MM.1S (cell line): ENCODE data around the gene PATJ.

Experiments
- EZH2 ChIP-seq: fragments of 300-600 bp; sonication (generic); optimal IDR thresholded peaks from 2 replicates; pipeline ENCODE3; 2017; ENCODE audit warnings: low read depth, mild to moderate bottlenecking, antibody characterized with exemption, low read length, mixed read lengths
- EZH2phosphoT487 ChIP-seq: fragments of 300-600 bp; sonication (generic); IDR thresholded peaks from 2 replicates; pipeline ENCODE4 v1.6.1; 2018; ENCODE audit warnings: antibody characterized with exemption, low read length
- TF ChIP-seq, protein P1 (sequence below): fragments of 300-600 bp; sonication (generic); IDR thresholded peaks from 2 replicates; pipeline ENCODE4 v1.5.1; 2016; ENCODE audit warnings: antibody characterized with exemption, low read length, mixed read lengths

DNA sequence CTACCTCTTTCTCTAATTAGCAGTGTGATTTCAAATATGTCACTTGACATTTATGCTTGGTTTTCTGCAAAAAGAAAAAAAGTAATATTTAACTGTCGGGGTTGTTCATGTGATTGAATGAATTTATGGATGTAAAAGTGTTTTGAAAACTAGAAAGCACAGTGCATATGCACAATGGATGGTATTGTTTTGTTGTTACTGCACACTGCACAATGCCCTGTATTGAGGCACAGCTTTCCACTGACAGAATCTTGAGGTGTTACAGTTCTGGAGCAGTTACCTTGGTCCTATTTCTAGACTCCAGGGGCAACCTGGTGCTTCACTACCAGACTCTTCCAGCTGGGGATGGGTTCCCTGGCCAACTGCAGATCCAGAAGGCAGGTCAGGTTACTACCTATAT lies 335.5 kb downstream of the PATJ start:
- TF ChIP-seq, protein P1, sequence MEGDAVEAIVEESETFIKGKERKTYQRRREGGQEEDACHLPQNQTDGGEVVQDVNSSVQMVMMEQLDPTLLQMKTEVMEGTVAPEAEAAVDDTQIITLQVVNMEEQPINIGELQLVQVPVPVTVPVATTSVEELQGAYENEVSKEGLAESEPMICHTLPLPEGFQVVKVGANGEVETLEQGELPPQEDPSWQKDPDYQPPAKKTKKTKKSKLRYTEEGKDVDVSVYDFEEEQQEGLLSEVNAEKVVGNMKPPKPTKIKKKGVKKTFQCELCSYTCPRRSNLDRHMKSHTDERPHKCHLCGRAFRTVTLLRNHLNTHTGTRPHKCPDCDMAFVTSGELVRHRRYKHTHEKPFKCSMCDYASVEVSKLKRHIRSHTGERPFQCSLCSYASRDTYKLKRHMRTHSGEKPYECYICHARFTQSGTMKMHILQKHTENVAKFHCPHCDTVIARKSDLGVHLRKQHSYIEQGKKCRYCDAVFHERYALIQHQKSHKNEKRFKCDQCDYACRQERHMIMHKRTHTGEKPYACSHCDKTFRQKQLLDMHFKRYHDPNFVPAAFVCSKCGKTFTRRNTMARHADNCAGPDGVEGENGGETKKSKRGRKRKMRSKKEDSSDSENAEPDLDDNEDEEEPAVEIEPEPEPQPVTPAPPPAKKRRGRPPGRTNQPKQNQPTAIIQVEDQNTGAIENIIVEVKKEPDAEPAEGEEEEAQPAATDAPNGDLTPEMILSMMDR = no peak
- TF ChIP-seq EZH2 (no peak), EZH2phosphoT487 (no peak)
